Astrocyte (in vitro differentiated cells and primary cell): ENCODE data around the gene ATP5F1B.

Experiments
- CTCF ChIP-seq: IDR thresholded peaks from 2 replicates; pipeline ENCODE4 v1.5.1; 2011; ENCODE audit warnings: low read depth, mild to moderate bottlenecking, inconsistent platforms, low read length, moderate library complexity; ENCODE audit not compliant: insufficient read depth
- EZH2 ChIP-seq: IDR thresholded peaks from 2 replicates; pipeline ENCODE4 v1.6.1; 2012; ENCODE audit warnings: mild to moderate bottlenecking, low read length, inconsistent platforms; ENCODE audit not compliant: insufficient read depth

GRCh38 chr12:56590237-56590830, 55.5 kb downstream of the ATP5F1B start:
- TF ChIP-seq CTCF = peak; percentile 34
- no peak for TF ChIP-seq EZH2
